SU-DHL-6 (cell line): ENCODE measurements around the gene BTC.

Source experiments
- H2AFZ ChIP-seq: fragments of 200-600 bp; sonication (generic); 2 replicates; pipeline ENCODE4 v1.6.1; 2014; ENCODE audit warnings: low read depth, mild to moderate bottlenecking, moderate library complexity, mixed read lengths, antibody characterized with exemption, low read length; ENCODE audit not compliant: severe bottlenecking
- H3F3A ChIP-seq: fragments of 200-600 bp; shearing (Covaris generic); 2 replicates; pipeline ENCODE4 v1.6.0; 2016; ENCODE audit warnings: antibody characterized with exemption, mild to moderate bottlenecking; ENCODE audit not compliant: insufficient read depth
- H3K27ac ChIP-seq: fragments of 200-600 bp; sonication (generic); 2 replicates; pipeline ENCODE4 v1.5.1; 2016; ENCODE audit warnings: low read depth, mild to moderate bottlenecking, low read length, moderate library complexity, mixed read lengths
- H3K27me3 ChIP-seq: fragments of 200-600 bp; sonication (generic), shearing (Covaris generic); 2 replicates; pipeline ENCODE4 v1.6.0; 2014; ENCODE audit warnings: mild to moderate bottlenecking, low read length
- H3K36me3 ChIP-seq: fragments of 200-600 bp; sonication (generic); 2 replicates; pipeline ENCODE4 v1.6.1; 2014; ENCODE audit warnings: mild to moderate bottlenecking, low read length, mixed read lengths
- H3K4me2 ChIP-seq: fragments of 300-600, 200-600 bp; shearing (Covaris generic), sonication (generic); 2 replicates; pipeline ENCODE4 v1.6.0; 2014; ENCODE audit warnings: low read length, low read depth, mild to moderate bottlenecking; ENCODE audit not compliant: poor library complexity, severe bottlenecking
- H3K4me3 ChIP-seq: fragments of 200-600 bp; sonication (generic); 2 replicates; pipeline ENCODE4 v1.5.1; 2014; ENCODE audit warnings: antibody characterized with exemption, low read length, mild to moderate bottlenecking, mixed read lengths; ENCODE audit not compliant: insufficient read depth, poor library complexity, severe bottlenecking
- H3K79me2 ChIP-seq: fragments of 200-600 bp; sonication (generic); 2 replicates; pipeline ENCODE4 v1.6.1; 2014; ENCODE audit warnings: mild to moderate bottlenecking, low read length, moderate library complexity; ENCODE audit not compliant: insufficient read depth
- H3K9ac ChIP-seq: fragments of 200-600 bp; sonication (generic); 2 replicates; pipeline ENCODE4 v1.7.0; 2014; ENCODE audit warnings: mild to moderate bottlenecking, low read length
- H3K9me2 ChIP-seq: fragments of 200-600 bp; sonication (generic); replicated peaks from 2 replicates; pipeline ENCODE4 v1.6.1; 2014; ENCODE audit warnings: low read length; ENCODE audit not compliant: insufficient read depth
- H3K9me3 ChIP-seq: fragments of 200-600 bp; sonication (generic); 2 replicates; pipeline ENCODE4 v1.6.1; 2014; ENCODE audit warnings: low read length, mixed read lengths; ENCODE audit not compliant: insufficient read depth
- H4K20me1 ChIP-seq: fragments of 200-600 bp; sonication (generic); 2 replicates; pipeline ENCODE4 v1.6.1; 2014; ENCODE audit warnings: low read depth, mild to moderate bottlenecking, antibody characterized with exemption, low read length, moderate library complexity, mixed read lengths
- CTCF ChIP-seq: fragments of 200-600 bp; sonication (generic); IDR thresholded peaks from one replicate; pipeline ENCODE4 v1.5.1; 2017; ENCODE audit warnings: antibody characterized with exemption, mild to moderate bottlenecking, low read length, moderate library complexity; ENCODE audit not compliant: insufficient read depth, poor library complexity, severe bottlenecking
- EZH2phosphoT487 ChIP-seq: fragments of 200-600 bp; sonication (generic), shearing (Covaris generic); conservative IDR thresholded peaks from 2 replicates; pipeline ENCODE4 v1.6.1; 2018; ENCODE audit warnings: mild to moderate bottlenecking, antibody characterized with exemption, low read length, moderate library complexity, mixed read lengths

Gene BTC

GRCh38 chr4:74758551-74759145, 35.7 kb downstream of the BTC start:
- TF ChIP-seq EZH2phosphoT487 = no peak
- TF ChIP-seq CTCF = no peak
- Histone ChIP-seq H3K4me2 (no peak overlapping the region), H3K9me3 (no peaks in the 10 kb centered on the region), H4K20me1 (no peaks in the 10 kb centered on the region), H3K9me2 (no peaks in the 10 kb centered on the region), H3K27ac (no peak overlapping the region), H3K9ac (no peak overlapping the region), H3K4me3 (no peak overlapping the region), H3K79me2 (no peaks in the 10 kb centered on the region), H3F3A (no peaks in the 10 kb centered on the region), H3K27me3 (no peaks in the 10 kb centered on the region), H3K36me3 (no peaks in the 10 kb centered on the region), H2AFZ (no peak overlapping the region)

GRCh38 chr4:74757136-74757535, 37.2 kb downstream of the BTC start:
- Histone ChIP-seq H3K27me3 (no peaks in the 10 kb centered on the region), H3K4me2 (no peak overlapping the region), H3K9me2 (no peaks in the 10 kb centered on the region)

GRCh38 chr4:74755486-74755885, 38.8 kb downstream of the BTC start:
- no peak for TF ChIP-seq EZH2phosphoT487
- no peaks in the 10 kb centered on the region for H3K36me3 ChIP-seq
- no peaks in the 10 kb centered on the region for H3K27me3 ChIP-seq
- no peak overlapping the region for H3K4me2 ChIP-seq
- H2AFZ ChIP-seq = no peak overlapping the region
- H3K4me3 ChIP-seq = no peak overlapping the region
- no peaks in the 10 kb centered on the region for H3K9me3 ChIP-seq
- no peak overlapping the region for H3K9ac ChIP-seq
- no peaks in the 10 kb centered on the region for H3F3A ChIP-seq
- no peak overlapping the region for H3K27ac ChIP-seq
- no peaks in the 10 kb centered on the region for H3K79me2 ChIP-seq
- no peaks in the 10 kb centered on the region for H3K9me2 ChIP-seq
- H4K20me1 ChIP-seq = no peaks in the 10 kb centered on the region

More at GRCh38 chr4:74757136-74757535, 37.2 kb downstream of the BTC start:
- Histone ChIP-seq H3K9ac (no peak overlapping the region), H3K36me3 (no peaks in the 10 kb centered on the region), H2AFZ (no peak overlapping the region), H3K27ac (no peak overlapping the region), H3K4me3 (no peak overlapping the region), H3K9me3 (no peaks in the 10 kb centered on the region), H3F3A (no peaks in the 10 kb centered on the region), H4K20me1 (no peaks in the 10 kb centered on the region), H3K79me2 (no peaks in the 10 kb centered on the region)
- TF ChIP-seq CTCF = no peak

DNA sequence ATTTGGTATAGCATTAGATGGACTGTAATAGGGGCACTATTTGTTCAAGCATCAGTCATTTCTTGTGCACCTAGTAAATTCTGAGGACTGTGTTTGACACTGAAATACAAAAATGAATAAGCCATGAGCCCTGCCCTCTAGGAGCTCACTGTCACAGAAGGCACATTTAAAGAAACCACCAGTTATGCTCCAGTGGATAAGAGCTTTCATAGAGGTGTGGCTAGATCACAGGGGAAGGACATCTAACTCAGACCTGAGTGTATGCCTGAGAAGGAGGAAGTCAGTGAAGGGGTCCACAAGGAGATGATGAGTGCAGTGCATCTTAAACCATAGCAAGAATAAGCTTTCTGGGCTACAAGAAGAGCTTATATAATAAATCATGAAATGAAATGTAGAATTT, 40.1 kb downstream of the BTC start:
- H3F3A ChIP-seq = no peaks in the 10 kb centered on the region
- no peak overlapping the region for H3K4me2 ChIP-seq
- H3K27me3 ChIP-seq = no peaks in the 10 kb centered on the region
- H3K79me2 ChIP-seq = no peaks in the 10 kb centered on the region
- H2AFZ ChIP-seq = no peak overlapping the region
- H4K20me1 ChIP-seq = no peaks in the 10 kb centered on the region
- H3K36me3 ChIP-seq = no peaks in the 10 kb centered on the region
- no peaks in the 10 kb centered on the region for H3K9me2 ChIP-seq
- H3K9me3 ChIP-seq = no peaks in the 10 kb centered on the region
- H3K4me3 ChIP-seq = no peak overlapping the region
- TF ChIP-seq CTCF (no peak), EZH2phosphoT487 (no peak)
- no peak overlapping the region for H3K9ac ChIP-seq
- H3K27ac ChIP-seq = no peak overlapping the region
